Esophagus muscularis mucosa (tissue), 4 donors: ENCODE measurements around the gene GZMH.

Experiments
- CTCF ChIP-seq, 3 experiments: fragments of 200-600 bp in 2 of 3; fragments of 450-650 bp in 1 of 3; sonication (generic) in 2 of 3; IDR thresholded peaks; one replicate each; pipeline ENCODE4 v1.5.1; 2017 to 2019; ENCODE audit warnings: antibody characterized with exemption in 3 of 3, mild to moderate bottlenecking in 2 of 3, moderate library complexity in 1 of 3
- EP300 ChIP-seq: sonication (generic); formaldehyde crosslinking; IDR thresholded peaks from one replicate; pipeline ENCODE4 v1.6.1; 2017; ENCODE audit warnings: antibody characterized with exemption
- POLR2A ChIP-seq: fragments of 450-650 bp; IDR thresholded peaks from one replicate; pipeline ENCODE4 v1.6.1; 2017; ENCODE audit warnings: antibody characterized with exemption, moderate library complexity, mild to moderate bottlenecking, low read depth
- POLR2AphosphoS5 ChIP-seq, 2 donors: sonication (generic); formaldehyde crosslinking; IDR thresholded peaks; one replicate each; pipeline ENCODE4 v1.6.1; 2017; ENCODE audit warnings: antibody characterized with exemption in 2 of 2

- TF ChIP-seq CTCF (IDR thresholded peaks at IDR 0.05) (no peak), POLR2A (no peak), POLR2AphosphoS5 (IDR thresholded peaks at IDR 0.05) (no peak), EP300 (no peak)
These were observed 20.0 kb upstream of the GZMH start for GRCh38 chr14:24629521-24629920.
